Measurements from ENCODE around the gene NCCRP1. TPM values are rescaled to one million over a fixed set of nuclear protein-coding genes. Genes with fewer than 3 reads are reported as not detected.

Gene NCCRP1
- polyA plus RNA-seq, 6 donors from 2014 or later = not detected

Other genes with a start within 250 kb of the NCCRP1 start
- not detected for gene FBXO17, start 221.2 kb upstream of the NCCRP1 start, polyA plus RNA-seq (ENCODE audit: low read depth in 6 of 6)
- gene FBXO27, start 164.4 kb upstream of the NCCRP1 start, polyA plus RNA-seq (ENCODE audit: low read depth in 6 of 6) = not detected
- not detected for gene ACP7, start 112.6 kb upstream of the NCCRP1 start, polyA plus RNA-seq (ENCODE audit: low read depth in 6 of 6)
- gene PAK4, start 71.2 kb upstream of the NCCRP1 start, polyA plus RNA-seq (ENCODE audit: low read depth in 6 of 6) = 1 to 10 TPM in 5 of 6 donors, under 1 TPM in 1; 0.09 to 2.6 (median 1.7) TPM
- not detected for gene SYCN, start 7.3 kb downstream of the NCCRP1 start, polyA plus RNA-seq (ENCODE audit: low read depth in 6 of 6)
- gene IFNL3, start 48.0 kb downstream of the NCCRP1 start, polyA plus RNA-seq (ENCODE audit: low read depth in 6 of 6) = not detected
- not detected for gene IFNL4, start 51.9 kb downstream of the NCCRP1 start, polyA plus RNA-seq (ENCODE audit: low read depth in 6 of 6)
- gene IFNL2, start 71.4 kb downstream of the NCCRP1 start, polyA plus RNA-seq (ENCODE audit: low read depth in 6 of 6) = not detected
- not detected for gene IFNL1, start 99.4 kb downstream of the NCCRP1 start, polyA plus RNA-seq (ENCODE audit: low read depth in 6 of 6)
- 1 to 10 TPM in 5 of 6 donors, not detected in 1; 1.0 to 2.2 (median 1.6) TPM for gene LRFN1, start 123.9 kb downstream of the NCCRP1 start, polyA plus RNA-seq (ENCODE audit: low read depth in 6 of 6)
- gene GMFG, start 139.1 kb downstream of the NCCRP1 start, polyA plus RNA-seq (ENCODE audit: low read depth in 6 of 6) = 1,000 to 10,000 TPM in 1 of 6 donors, 100 to 1,000 TPM in 5; 750 to 1,029 (median 856) TPM
- 10 to 100 TPM in 3 of 6 donors, 1 to 10 TPM in 3; 6.2 to 20.5 (median 9.7) TPM for gene SAMD4B, start 145.5 kb downstream of the NCCRP1 start, polyA plus RNA-seq (ENCODE audit: low read depth in 6 of 6)
- gene PAF1, start 194.1 kb downstream of the NCCRP1 start, polyA plus RNA-seq (ENCODE audit: low read depth in 6 of 6) = 10 to 100 TPM; 11.6 to 62.4 (median 41.0) TPM
- 10 to 100 TPM; 31.9 to 68.1 (median 57.5) TPM for gene MED29, start 194.4 kb downstream of the NCCRP1 start, polyA plus RNA-seq (ENCODE audit: low read depth in 6 of 6)
- gene ZFP36, start 209.9 kb downstream of the NCCRP1 start, polyA plus RNA-seq (ENCODE audit: low read depth in 6 of 6) = 100 to 1,000 TPM; 291 to 784 (median 445) TPM
- gene PLEKHG2, start 215.7 kb downstream of the NCCRP1 start, polyA plus RNA-seq (ENCODE audit: low read depth in 6 of 6) = 1 to 10 TPM in 5 of 6 donors, not detected in 1; 2.5 to 8.3 (median 4.7) TPM
- 1,000 to 10,000 TPM; 1,393 to 2,131 (median 1,793) TPM for gene RPS16, start 239.0 kb downstream of the NCCRP1 start, polyA plus RNA-seq (ENCODE audit: low read depth in 6 of 6)
- 100 to 1,000 TPM in 1 of 6 donors, 10 to 100 TPM in 5; 48.1 to 119 (median 81.6) TPM for gene SUPT5H, start 248.6 kb downstream of the NCCRP1 start, polyA plus RNA-seq (ENCODE audit: low read depth in 6 of 6)